ENCODE data around the gene EIF4ENIF1. TPM values are rescaled to one million over a fixed set of nuclear protein-coding genes. Genes with fewer than 3 reads are reported as not detected.
"Not testable (repeated sequence)": the region's sequence is repeated elsewhere in the genome, so short reads cannot be mapped to it uniquely, and the experiment has no call there.

EIF4ENIF1 gene
- total RNA-seq, 1 donor = 13.4 TPM

- no peak overlapping the region for H3K27ac ChIP-seq (ENCODE audit: low read depth, low read length)
- TF ChIP-seq CTCF (IDR thresholded peaks at IDR 0.05; ENCODE audit: extremely low read depth, low read depth, low read length) = no peak
- peaks cover 93% of the 10 kb centered on the region for H3K36me3 ChIP-seq (ENCODE audit: insufficient read depth, low read length)
- no peaks in the 10 kb centered on the region for H3K9me3 ChIP-seq (ENCODE audit: low read depth, low read length)
- H2AFZ ChIP-seq (ENCODE audit: low read length) = no peak overlapping the region
- H3K4me3 ChIP-seq (ENCODE audit: insufficient read depth, low read length) = no peak overlapping the region
- H3K27me3 ChIP-seq (ENCODE audit: insufficient read depth, low read length) = no peaks in the 10 kb centered on the region
- H4K20me1 ChIP-seq (ENCODE audit: insufficient read depth, low read length) = peaks cover 9% of the 10 kb centered on the region
- H3K4me2 ChIP-seq (ENCODE audit: insufficient read depth, low read length) = no peak overlapping the region
- H3K79me2 ChIP-seq (ENCODE audit: insufficient read depth, low read length) = no peaks in the 10 kb centered on the region
- no peaks in the 10 kb centered on the region for H3K4me1 ChIP-seq (ENCODE audit: insufficient read depth, low read length)
- no peak for DNase-seq (ENCODE audit: insufficient read length, low spot score, missing footprints)
Measured at GRCh38 chr22:31439808-31440207, 49.8 kb downstream of the EIF4ENIF1 start.

- no peak for DNase-seq (ENCODE audit: insufficient read length, low spot score, missing footprints)
- H3K36me3 ChIP-seq (ENCODE audit: insufficient read depth, low read length) = peaks cover 88% of the 10 kb centered on the region
Measured at GRCh38 chr22:31436132-31436531, 53.5 kb downstream of the EIF4ENIF1 start.

GRCh38 chr22:31431950-31432349 lies 57.7 kb downstream of the EIF4ENIF1 start:
- Histone ChIP-seq H4K20me1 (ENCODE audit: insufficient read depth, low read length) (peaks cover 12% of the 10 kb centered on the region), H3K27ac (ENCODE audit: low read depth, low read length) (no peak overlapping the region), H3K4me3 (ENCODE audit: insufficient read depth, low read length) (no peak overlapping the region), H3K4me1 (ENCODE audit: insufficient read depth, low read length) (no peaks in the 10 kb centered on the region), H3K27me3 (ENCODE audit: insufficient read depth, low read length) (no peaks in the 10 kb centered on the region), H2AFZ (ENCODE audit: low read length) (no peak overlapping the region), H3K9me3 (ENCODE audit: low read depth, low read length) (no peaks in the 10 kb centered on the region), H3K79me2 (ENCODE audit: insufficient read depth, low read length) (peaks cover 3% of the 10 kb centered on the region), H3K36me3 (ENCODE audit: insufficient read depth, low read length) (peaks cover 76% of the 10 kb centered on the region), H3K4me2 (ENCODE audit: insufficient read depth, low read length) (no peak overlapping the region)
- DNase-seq (ENCODE audit: insufficient read length, low spot score, missing footprints) = no peak
- TF ChIP-seq CTCF (IDR thresholded peaks at IDR 0.05; ENCODE audit: extremely low read depth, low read depth, low read length) = no peak

More at GRCh38 chr22:31436132-31436531, 53.5 kb downstream of the EIF4ENIF1 start:
- Histone ChIP-seq H3K4me3 (ENCODE audit: insufficient read depth, low read length) (no peak overlapping the region), H2AFZ (ENCODE audit: low read length) (no peak overlapping the region), H3K27ac (ENCODE audit: low read depth, low read length) (peak overlapping the region; percentile 23), H3K27me3 (ENCODE audit: insufficient read depth, low read length) (no peaks in the 10 kb centered on the region), H4K20me1 (ENCODE audit: insufficient read depth, low read length) (peaks cover 9% of the 10 kb centered on the region), H3K4me1 (ENCODE audit: insufficient read depth, low read length) (no peaks in the 10 kb centered on the region), H3K9me3 (ENCODE audit: low read depth, low read length) (no peaks in the 10 kb centered on the region), H3K4me2 (ENCODE audit: insufficient read depth, low read length) (no peak overlapping the region), H3K79me2 (ENCODE audit: insufficient read depth, low read length) (no peaks in the 10 kb centered on the region)
- no peak for TF ChIP-seq CTCF (IDR thresholded peaks at IDR 0.05; ENCODE audit: extremely low read depth, low read depth, low read length)

GRCh38 chr22:31425331-31426050 lies 64.2 kb downstream of the EIF4ENIF1 start:
- DNase-seq (ENCODE audit: insufficient read length, low spot score, missing footprints) = no peak

GRCh38 chr22:31402350-31402749 lies 87.3 kb downstream of the EIF4ENIF1 start:
- not testable (repeated sequence) for H3K27me3 ChIP-seq (ENCODE audit: insufficient read depth, low read length); H3K4me2 ChIP-seq (ENCODE audit: insufficient read depth, low read length); H3K27ac ChIP-seq (ENCODE audit: low read depth, low read length); DNase-seq (ENCODE audit: insufficient read length, low spot score, missing footprints); H3K4me3 ChIP-seq (ENCODE audit: insufficient read depth, low read length); H3K9me3 ChIP-seq (ENCODE audit: low read depth, low read length); H2AFZ ChIP-seq (ENCODE audit: low read length)
- H3K4me1 ChIP-seq (ENCODE audit: insufficient read depth, low read length) = peaks cover 18% of the 10 kb centered on the region
- H4K20me1 ChIP-seq (ENCODE audit: insufficient read depth, low read length) = peaks cover 12% of the 10 kb centered on the region
- H3K36me3 ChIP-seq (ENCODE audit: insufficient read depth, low read length) = peaks cover 48% of the 10 kb centered on the region
- H3K79me2 ChIP-seq (ENCODE audit: insufficient read depth, low read length) = peaks cover 72% of the 10 kb centered on the region

More at GRCh38 chr22:31425331-31426050, 64.2 kb downstream of the EIF4ENIF1 start:
- H3K4me1 ChIP-seq (ENCODE audit: insufficient read depth, low read length) = no peaks in the 10 kb centered on the region
- H3K27ac ChIP-seq (ENCODE audit: low read depth, low read length) = no peak overlapping the region
- H3K4me2 ChIP-seq (ENCODE audit: insufficient read depth, low read length) = no peak overlapping the region
- H3K36me3 ChIP-seq (ENCODE audit: insufficient read depth, low read length) = peaks cover 78% of the 10 kb centered on the region
- H4K20me1 ChIP-seq (ENCODE audit: insufficient read depth, low read length) = peaks cover 6% of the 10 kb centered on the region
- H3K27me3 ChIP-seq (ENCODE audit: insufficient read depth, low read length) = no peaks in the 10 kb centered on the region
- no peak for TF ChIP-seq CTCF (IDR thresholded peaks at IDR 0.05; ENCODE audit: extremely low read depth, low read depth, low read length)
- H2AFZ ChIP-seq (ENCODE audit: low read length) = no peak overlapping the region
- H3K9me3 ChIP-seq (ENCODE audit: low read depth, low read length) = no peaks in the 10 kb centered on the region
- peaks cover 3% of the 10 kb centered on the region for H3K79me2 ChIP-seq (ENCODE audit: insufficient read depth, low read length)
- H3K4me3 ChIP-seq (ENCODE audit: insufficient read depth, low read length) = no peak overlapping the region
